Gastroesophageal sphincter (tissue), 4 donors: ENCODE results near the gene ADD2. TPM values are rescaled to one million over a fixed set of nuclear protein-coding genes. Genes with fewer than 3 reads are reported as not detected.

Source experiments
- ATAC-seq: fragments of 150-250 bp; one replicate; pipeline ENCODE4 v1.9.1; 2016; ENCODE audit warnings: mild to moderate bottlenecking, moderate library complexity
- H3K27ac ChIP-seq, 4 donors: fragments of 200-600 bp; sonication (generic) in 3 of 4; 1 replicate in 3 of 4; 2 replicates in 1 of 4; pipeline ENCODE4 v1.5.1; 2016 to 2019
- H3K27me3 ChIP-seq: fragments of 200-600 bp; sonication (generic); one replicate; pipeline ENCODE4 v1.5.1; 2019
- H3K36me3 ChIP-seq, 2 donors: fragments of 200-600 bp; sonication (generic); one replicate each; pipeline ENCODE4 v1.5.1; 2019; ENCODE audit warnings: control low read depth in 1 of 2
- H3K4me1 ChIP-seq, 3 donors: fragments of 200-600 bp; sonication (generic); 1 replicate in 2 of 3; 2 replicates in 1 of 3; pipeline ENCODE4 v1.5.1; 2016 to 2019; ENCODE audit warnings: control low read depth in 2 of 3
- H3K4me3 ChIP-seq, 2 donors: fragments of 200-600 bp; sonication (generic); one replicate each; pipeline ENCODE4 v1.5.1; 2019; ENCODE audit warnings: mild to moderate bottlenecking in 1 of 2, moderate library complexity in 1 of 2
- H3K9me3 ChIP-seq, 3 donors: fragments of 200-600 bp; sonication (generic); one replicate each; pipeline ENCODE4 v1.5.1; 2017 to 2019; ENCODE audit warnings: control low read depth in 2 of 3
- EP300 ChIP-seq: sonication (generic); formaldehyde crosslinking; IDR thresholded peaks from one replicate; pipeline ENCODE4 v1.6.1; 2017; ENCODE audit warnings: antibody characterized with exemption, mild to moderate bottlenecking
- POLR2A ChIP-seq, 2 donors: fragments of 450-650 bp; IDR thresholded peaks; one replicate each; pipeline ENCODE4 v1.6.1; 2017; ENCODE audit warnings: antibody characterized with exemption in 2 of 2, mild to moderate bottlenecking in 2 of 2, moderate library complexity in 1 of 2
- POLR2AphosphoS5 ChIP-seq: sonication (generic); formaldehyde crosslinking; IDR thresholded peaks from one replicate; pipeline ENCODE4 v1.6.1; 2017; ENCODE audit warnings: antibody characterized with exemption
- WGBS, 2 donors: methylation state at CpG; one replicate each; pipeline ENCODE4 v1.1.5; 2018; ENCODE audit warnings: low coverage in 1 of 2; 5-methylcytosine and 5-hydroxymethylcytosine counted together
- total RNA-seq, 4 donors: library from RNA; depleted of rRNA; stranded (reverse); fragments of >200 nt; gene quantifications; one replicate each; pipeline ENCODE4 v1.1.0, GENCODE V29; 2016
- TF ChIP-seq, protein P1 (sequence below), 4 experiments: fragments of 200-600 bp in 2 of 4; fragments of 450-650 bp in 2 of 4; sonication (generic) in 1 of 4; IDR thresholded peaks; one replicate each; pipeline ENCODE4 v1.5.1; 2017 to 2019; ENCODE audit warnings: antibody characterized with exemption in 4 of 4, mild to moderate bottlenecking in 2 of 4, moderate library complexity in 2 of 4

Gene ADD2
- total RNA-seq, 4 donors from 2014 or later = 2.4 to 7.8 (median 3.6) TPM

DNA sequence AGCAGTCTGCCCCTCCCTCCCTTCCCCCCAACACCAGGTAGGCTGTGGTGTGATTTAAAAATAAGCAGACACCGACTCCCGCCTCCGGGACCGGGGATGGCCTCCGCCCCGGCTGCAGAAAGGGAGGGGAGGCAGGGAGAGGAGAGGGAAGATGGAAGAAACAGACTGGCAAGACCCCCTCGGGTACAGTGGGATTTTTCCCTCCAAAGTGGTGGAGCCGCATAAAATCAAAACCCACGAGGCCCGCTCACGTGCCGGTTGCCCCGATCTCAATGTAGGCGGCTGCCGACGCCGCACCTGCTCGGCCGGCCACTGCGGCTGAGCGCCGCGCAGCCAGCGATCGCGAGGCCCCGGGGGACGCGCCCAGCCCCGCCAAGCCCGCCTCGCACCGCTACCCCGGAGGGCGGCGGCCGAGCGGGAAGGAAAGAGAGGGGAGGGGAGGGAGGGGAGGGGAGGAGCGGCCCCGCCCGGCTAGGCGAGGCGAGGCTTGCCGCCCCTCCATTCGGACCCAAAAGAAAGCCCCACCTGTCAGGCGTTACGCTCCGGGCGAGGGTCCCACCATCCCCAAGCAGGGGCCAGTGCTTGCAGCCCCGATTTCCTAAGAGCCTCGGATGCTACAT, 811 bp downstream of the ADD2 start:
- peak overlapping the region in 2 of 4 donors; percentile 10 to 60 for H3K27ac ChIP-seq
- 3% methylated on average over 5 of the region's 51 CpGs; no CpG with 5 or more reads in 1 of the 2 donors for WGBS, 2 donors
- peak; percentile 34 for ATAC-seq

DNA sequence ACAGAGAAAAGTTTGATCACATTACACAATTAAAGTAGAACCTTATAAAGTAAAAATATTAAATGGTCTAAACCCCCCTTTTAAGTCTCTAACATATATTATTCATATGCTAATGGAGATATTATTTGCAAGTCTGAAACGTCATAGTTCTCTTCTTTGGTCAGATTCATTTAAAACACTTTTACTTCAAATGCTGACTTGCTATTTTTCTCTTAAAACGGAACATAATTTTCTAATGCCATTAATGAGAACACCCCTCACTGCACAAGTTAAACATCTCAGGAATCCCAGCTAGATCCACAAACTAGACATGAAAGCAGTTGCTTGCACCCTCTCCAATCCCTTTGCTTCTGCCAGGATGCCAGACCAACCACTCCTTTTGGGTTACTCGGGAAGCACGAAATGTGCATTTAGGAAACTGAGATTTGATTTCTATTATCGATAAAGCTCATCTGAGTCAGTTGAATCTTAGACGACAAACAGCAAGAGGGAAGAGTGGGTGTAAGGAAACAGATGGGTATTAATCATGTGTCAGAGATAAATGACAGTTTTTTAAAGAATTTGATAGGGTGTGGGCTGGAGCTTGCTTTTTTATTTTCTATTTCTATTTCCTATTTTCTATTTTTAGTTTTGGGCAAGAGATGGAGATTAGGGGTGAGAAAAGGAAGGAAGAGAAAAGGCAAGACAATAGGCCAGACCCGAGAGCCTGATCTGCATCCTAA, 1.5 kb downstream of the ADD2 start:
- Histone ChIP-seq H3K27me3 (peaks cover 82% of the 10 kb centered on the region), H3K36me3 (no peaks in the 10 kb centered on the region), H3K4me1 (peaks cover 0 to 18% (median 11%) of the 10 kb centered on the region in 3 donors), H3K9me3 (no peaks in the 10 kb centered on the region), H3K27ac (no peak overlapping the region), H3K4me3 (peak overlapping the region in 1 of 2 donors; percentile 51)
- TF ChIP-seq, protein P1, sequence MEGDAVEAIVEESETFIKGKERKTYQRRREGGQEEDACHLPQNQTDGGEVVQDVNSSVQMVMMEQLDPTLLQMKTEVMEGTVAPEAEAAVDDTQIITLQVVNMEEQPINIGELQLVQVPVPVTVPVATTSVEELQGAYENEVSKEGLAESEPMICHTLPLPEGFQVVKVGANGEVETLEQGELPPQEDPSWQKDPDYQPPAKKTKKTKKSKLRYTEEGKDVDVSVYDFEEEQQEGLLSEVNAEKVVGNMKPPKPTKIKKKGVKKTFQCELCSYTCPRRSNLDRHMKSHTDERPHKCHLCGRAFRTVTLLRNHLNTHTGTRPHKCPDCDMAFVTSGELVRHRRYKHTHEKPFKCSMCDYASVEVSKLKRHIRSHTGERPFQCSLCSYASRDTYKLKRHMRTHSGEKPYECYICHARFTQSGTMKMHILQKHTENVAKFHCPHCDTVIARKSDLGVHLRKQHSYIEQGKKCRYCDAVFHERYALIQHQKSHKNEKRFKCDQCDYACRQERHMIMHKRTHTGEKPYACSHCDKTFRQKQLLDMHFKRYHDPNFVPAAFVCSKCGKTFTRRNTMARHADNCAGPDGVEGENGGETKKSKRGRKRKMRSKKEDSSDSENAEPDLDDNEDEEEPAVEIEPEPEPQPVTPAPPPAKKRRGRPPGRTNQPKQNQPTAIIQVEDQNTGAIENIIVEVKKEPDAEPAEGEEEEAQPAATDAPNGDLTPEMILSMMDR (IDR thresholded peaks at IDR 0.05) = no peak
- no peak for TF ChIP-seq POLR2A (IDR thresholded peaks at IDR 0.05)
- no peak for TF ChIP-seq EP300
- TF ChIP-seq POLR2AphosphoS5 = no peak
- WGBS, 2 donors = 14 to 38% methylated on average over 6 to 7 of the region's 7 CpGs
- no peak for ATAC-seq

More for the DNA sequence above, 811 bp downstream of the ADD2 start:
- H3K4me3 ChIP-seq = peak overlapping the region; percentile 8 to 51
- H3K4me1 ChIP-seq = peaks cover 0 to 18% (median 11%) of the 10 kb centered on the region in 3 donors
- no peaks in the 10 kb centered on the region for H3K9me3 ChIP-seq
- peaks cover 88% of the 10 kb centered on the region for H3K27me3 ChIP-seq
- TF ChIP-seq, protein P1 (IDR thresholded peaks at IDR 0.05) = no peak
- TF ChIP-seq POLR2A (IDR thresholded peaks at IDR 0.05) (no peak), POLR2AphosphoS5 (no peak), EP300 (no peak)
- no peaks in the 10 kb centered on the region for H3K36me3 ChIP-seq

GRCh38 chr2:70765507-70765906, 2.5 kb downstream of the ADD2 start:
- no peak for TF ChIP-seq POLR2AphosphoS5
- TF ChIP-seq EP300 = no peak
- TF ChIP-seq, protein P1 (IDR thresholded peaks at IDR 0.05) = no peak
- TF ChIP-seq POLR2A (IDR thresholded peaks at IDR 0.05) = no peak
- Histone ChIP-seq H3K36me3 (no peaks in the 10 kb centered on the region), H3K27ac (no peak overlapping the region), H3K9me3 (no peaks in the 10 kb centered on the region), H3K27me3 (peaks cover 76% of the 10 kb centered on the region), H3K4me1 (peaks cover 0 to 18% (median 11%) of the 10 kb centered on the region in 3 donors), H3K4me3 (no peak overlapping the region)
- ATAC-seq = no peak
- 88 to 94% methylated on average over 7 of the region's 7 CpGs for WGBS, 2 donors

- TF ChIP-seq EP300 (no peak), POLR2A (IDR thresholded peaks at IDR 0.05) (no peak), POLR2AphosphoS5 (no peak)
- TF ChIP-seq, protein P1 (IDR thresholded peaks at IDR 0.05) = no peak
- Histone ChIP-seq H3K36me3 (no peaks in the 10 kb centered on the region), H3K27ac (no peak overlapping the region), H3K4me1 (no peaks in the 10 kb centered on the region), H3K27me3 (peaks cover 44% of the 10 kb centered on the region), H3K4me3 (no peak overlapping the region), H3K9me3 (no peaks in the 10 kb centered on the region)
- no peak for ATAC-seq
- WGBS, 2 donors = 71% methylated on average over 1 of the region's 1 CpG; no CpG with 5 or more reads in 1 of the 2 donors
These were observed 8.6 kb downstream of the ADD2 start for GRCh38 chr2:70759446-70759845.
